Activated CD4-positive, alpha-beta T cell treated with anti-CD3 and anti-CD28 coated beads for 36 hours (primary cell): ENCODE measurements around the gene PLA2G4A. TPM values are rescaled to one million over a fixed set of nuclear protein-coding genes. Genes with fewer than 3 reads are reported as not detected.

Source experiments
- ATAC-seq: fragments of 200-7000 bp; cut with Tn5 transposase; one replicate; pipeline ENCODE4 v1.10.0; 2021; ENCODE audit warnings: mild to moderate bottlenecking, moderate library complexity
- CTCF ChIA-PET: fragments of 350-600 bp; sonication (Branson Sonifier 250); formaldehyde crosslinking; loops from one replicate; lab custom pipeline; 2021; ENCODE audit warnings: antibody characterized with exemption; lab: Charles Lee
- POLR2A ChIA-PET: fragments of 350-600 bp; sonication (Branson Sonifier 250); formaldehyde crosslinking; loops from one replicate; lab custom pipeline; 2021; ENCODE audit warnings: antibody characterized with exemption, inconsistent platforms; lab: Charles Lee
- DNase-seq: peaks from one replicate; pipeline ENCODE4 v3.0.0-alpha.2; 2020
- H3K27ac Mint-ChIP-seq: one replicate; pipeline ENCODE4 v1.8.0; 2021; ENCODE audit warnings: mixed read lengths
- H3K27me3 Mint-ChIP-seq: one replicate; pipeline ENCODE4 v1.8.0; 2021; ENCODE audit warnings: mixed read lengths
- H3K36me3 Mint-ChIP-seq: one replicate; pipeline ENCODE4 v1.8.0; 2021; ENCODE audit warnings: low read depth, mixed read lengths
- H3K4me1 Mint-ChIP-seq: one replicate; pipeline ENCODE4 v1.8.0; 2021; ENCODE audit warnings: mixed read lengths
- H3K4me3 Mint-ChIP-seq: one replicate; pipeline ENCODE4 v1.8.0; 2021; ENCODE audit warnings: mild to moderate bottlenecking, moderate library complexity, mixed read lengths
- H3K9me3 Mint-ChIP-seq: one replicate; pipeline ENCODE4 v1.8.0; 2021; ENCODE audit warnings: low read depth, mixed read lengths
- intact Hi-C, 2 experiments: fragments of 100-400 bp; cut with DNase I in 1 of 2; cut with micrococcal nuclease in 1 of 2; formaldehyde crosslinking; loops; one replicate each; pipeline versions ENCODE4 v1.14.2 to v1.15.1; 2022 to 2024; cut with DNase I, micrococcal nuclease
- total RNA-seq, 2 experiments: library from RNA; stranded (reverse); gene quantifications; one replicate each; pipeline ENCODE4 v1.2.3, GENCODE V29; 2021

PLA2G4A gene
- total RNA-seq, 2 experiments from 2014 or later, result 0.53 to 0.62 TPM

- DNase-seq (no peak), ATAC-seq (no peak)
- H3K27me3 Mint-ChIP-seq, result peaks cover 4% of the 10 kb centered on the region
- no peaks in the 10 kb centered on the region for H3K4me1 Mint-ChIP-seq
- H3K4me3 Mint-ChIP-seq, result no peak overlapping the region
- no peaks in the 10 kb centered on the region for H3K9me3 Mint-ChIP-seq
- intact Hi-C loops, result no loop called here
- POLR2A ChIA-PET, result no interaction called here
- H3K27ac Mint-ChIP-seq, result no peak overlapping the region
- no peaks in the 10 kb centered on the region for H3K36me3 Mint-ChIP-seq
- CTCF ChIA-PET, result no interaction called here
These were observed 137.1 kb downstream of the PLA2G4A start for GRCh38 chr1:186965847-186966246.

GRCh38 chr1:186966456-186966855 lies 137.7 kb downstream of the PLA2G4A start:
- no peak for DNase-seq
- no peak for ATAC-seq

GRCh38 chr1:186967656-186968394 lies 139.1 kb downstream of the PLA2G4A start:
- no peaks in the 10 kb centered on the region for H3K4me1 Mint-ChIP-seq
- no peak for ATAC-seq

More at GRCh38 chr1:186966456-186966855, 137.7 kb downstream of the PLA2G4A start:
- ChIA-PET POLR2A (no interaction called here), CTCF (no interaction called here)
- H3K27ac Mint-ChIP-seq, result no peak overlapping the region
- H3K36me3 Mint-ChIP-seq, result no peaks in the 10 kb centered on the region
- no peak overlapping the region for H3K4me3 Mint-ChIP-seq
- no peaks in the 10 kb centered on the region for H3K9me3 Mint-ChIP-seq
- H3K27me3 Mint-ChIP-seq, result peaks cover 4% of the 10 kb centered on the region
- no peaks in the 10 kb centered on the region for H3K4me1 Mint-ChIP-seq
- intact Hi-C loops, result no loop called here

GRCh38 chr1:186974774-186975181 lies 146.0 kb downstream of the PLA2G4A start:
- ChIA-PET CTCF (interaction anchor here (1.4 kb wide), 1 partner anchor 12 kb away, joined by 9 read pairs; no protein-coding TSS in a partner anchor), POLR2A (no interaction called here)
- peaks cover 2% of the 10 kb centered on the region for H3K27me3 Mint-ChIP-seq
- no peaks in the 10 kb centered on the region for H3K4me1 Mint-ChIP-seq
- no peak for DNase-seq
- intact Hi-C loops, result no loop called here
- H3K27ac Mint-ChIP-seq, result no peak overlapping the region
- H3K36me3 Mint-ChIP-seq, result no peaks in the 10 kb centered on the region
- H3K4me3 Mint-ChIP-seq, result no peak overlapping the region
- no peaks in the 10 kb centered on the region for H3K9me3 Mint-ChIP-seq
- ATAC-seq, result no peak

More at GRCh38 chr1:186967656-186968394, 139.1 kb downstream of the PLA2G4A start:
- no peak for DNase-seq
- Mint-ChIP-seq H3K9me3 (no peaks in the 10 kb centered on the region), H3K27me3 (peaks cover 4% of the 10 kb centered on the region), H3K27ac (no peak overlapping the region), H3K4me3 (no peak overlapping the region), H3K36me3 (no peaks in the 10 kb centered on the region)
- ChIA-PET POLR2A (no interaction called here), CTCF (no interaction called here)
- intact Hi-C loops, result no loop called here

- ChIA-PET POLR2A (no interaction called here), CTCF (interaction anchor here (1.4 kb wide), 1 partner anchor 11 kb away, joined by 9 read pairs; no protein-coding TSS in a partner anchor)
- Mint-ChIP-seq H3K27me3 (peaks cover 4% of the 10 kb centered on the region), H3K9me3 (no peaks in the 10 kb centered on the region), H3K4me1 (no peaks in the 10 kb centered on the region), H3K36me3 (no peaks in the 10 kb centered on the region), H3K4me3 (no peak overlapping the region), H3K27ac (no peak overlapping the region)
- intact Hi-C loops, result no loop called here
- no peak for DNase-seq
- ATAC-seq, result no peak
These were observed 146.5 kb downstream of the PLA2G4A start for GRCh38 chr1:186975220-186975619.

- ChIA-PET CTCF (interaction anchor here (0.9 to 1.5 kb wide), 2 partner anchors 10 to 573 kb away, joined by 3 to 8 read pairs; no protein-coding TSS in a partner anchor), POLR2A (no interaction called here)
- Mint-ChIP-seq H3K9me3 (no peaks in the 10 kb centered on the region), H3K36me3 (no peaks in the 10 kb centered on the region), H3K4me1 (no peaks in the 10 kb centered on the region), H3K27ac (no peak overlapping the region), H3K4me3 (no peak overlapping the region), H3K27me3 (peaks cover 3% of the 10 kb centered on the region)
- no peak for ATAC-seq
- intact Hi-C loops, result no loop called here
- DNase-seq, result no peak
These were observed 148.0 kb downstream of the PLA2G4A start for GRCh38 chr1:186976700-186977099.

- Mint-ChIP-seq H3K4me1 (no peaks in the 10 kb centered on the region), H3K9me3 (no peaks in the 10 kb centered on the region), H3K27me3 (peaks cover 3% of the 10 kb centered on the region), H3K4me3 (no peak overlapping the region), H3K36me3 (no peaks in the 10 kb centered on the region), H3K27ac (no peak overlapping the region)
- no peak for DNase-seq
- ATAC-seq, result no peak
- ChIA-PET CTCF (interaction anchor here (0.9 to 1.5 kb wide), 2 partner anchors 9 to 573 kb away, joined by 3 to 8 read pairs; no protein-coding TSS in a partner anchor), POLR2A (no interaction called here)
- intact Hi-C loops, result no loop called here
These were observed 148.7 kb downstream of the PLA2G4A start for GRCh38 chr1:186977266-186977957.

GRCh38 chr1:186978596-186979556 lies 150.1 kb downstream of the PLA2G4A start:
- POLR2A ChIA-PET, result no interaction called here
- H3K4me3 Mint-ChIP-seq, result no peak overlapping the region
- ATAC-seq (no peak), DNase-seq (no peak)
- no peaks in the 10 kb centered on the region for H3K9me3 Mint-ChIP-seq
- intact Hi-C loops, result no loop called here
- no peak overlapping the region for H3K27ac Mint-ChIP-seq
- peaks cover 3% of the 10 kb centered on the region for H3K27me3 Mint-ChIP-seq
- CTCF ChIA-PET, result no interaction called here
- H3K36me3 Mint-ChIP-seq, result no peaks in the 10 kb centered on the region
- H3K4me1 Mint-ChIP-seq, result no peaks in the 10 kb centered on the region

GRCh38 chr1:186980400-186980799 lies 151.7 kb downstream of the PLA2G4A start:
- H3K36me3 Mint-ChIP-seq, result no peaks in the 10 kb centered on the region
- no peak overlapping the region for H3K4me3 Mint-ChIP-seq
- intact Hi-C loops, result no loop called here
- H3K4me1 Mint-ChIP-seq, result no peaks in the 10 kb centered on the region
- ATAC-seq (no peak), DNase-seq (no peak)
- H3K27ac Mint-ChIP-seq, result no peak overlapping the region
- peaks cover 3% of the 10 kb centered on the region for H3K27me3 Mint-ChIP-seq
- no peaks in the 10 kb centered on the region for H3K9me3 Mint-ChIP-seq
- POLR2A ChIA-PET, result no interaction called here
- CTCF ChIA-PET, result no interaction called here

- no peaks in the 10 kb centered on the region for H3K4me1 Mint-ChIP-seq
- intact Hi-C loops, result no loop called here
- CTCF ChIA-PET, result no interaction called here
- H3K9me3 Mint-ChIP-seq, result no peaks in the 10 kb centered on the region
- POLR2A ChIA-PET, result interaction anchor here (0.7 kb wide), 1 partner anchor 294 kb away, joined by 3 read pairs; no protein-coding TSS in a partner anchor
- H3K27me3 Mint-ChIP-seq, result peaks cover 4% of the 10 kb centered on the region
- no peak overlapping the region for H3K27ac Mint-ChIP-seq
- DNase-seq (no peak), ATAC-seq (no peak)
- no peaks in the 10 kb centered on the region for H3K36me3 Mint-ChIP-seq
- H3K4me3 Mint-ChIP-seq, result no peak overlapping the region
These were observed 153.4 kb downstream of the PLA2G4A start for GRCh38 chr1:186982116-186982515.

GRCh38 chr1:186983327-186983726 lies 154.6 kb downstream of the PLA2G4A start:
- no peaks in the 10 kb centered on the region for H3K36me3 Mint-ChIP-seq
- H3K27ac Mint-ChIP-seq, result no peak overlapping the region
- CTCF ChIA-PET, result no interaction called here
- peaks cover 4% of the 10 kb centered on the region for H3K27me3 Mint-ChIP-seq
- H3K9me3 Mint-ChIP-seq, result no peaks in the 10 kb centered on the region
- DNase-seq (no peak), ATAC-seq (no peak)
- H3K4me3 Mint-ChIP-seq, result no peak overlapping the region
- H3K4me1 Mint-ChIP-seq, result no peaks in the 10 kb centered on the region
- intact Hi-C loops, result no loop called here
- POLR2A ChIA-PET, result no interaction called here
